HepG2 (cell line): ENCODE measurements around the gene BICDL2.

Experiments used
- ASH2L ChIP-seq: fragments of 300-600, 200-600 bp; sonication (generic); IDR thresholded peaks from 2 replicates; pipeline ENCODE4 v1.7.0; 2017; ENCODE audit warnings: low read depth, mild to moderate bottlenecking, moderate library complexity, mixed read lengths, low read length; ENCODE audit not compliant: insufficient read length
- CEBPB ChIP-seq: IDR thresholded peaks from 2 replicates; pipeline ENCODE4 v1.6.1; 2011; ENCODE audit warnings: low read depth, low read length, improper control_type of control experiment, borderline replicate concordance
- EZH2 ChIP-seq: conservative IDR thresholded peaks from 2 replicates; pipeline ENCODE4 v1.6.1; 2012; ENCODE audit warnings: mild to moderate bottlenecking, low read depth, low read length, moderate library complexity
- JUND ChIP-seq: sonication (generic); formaldehyde crosslinking; IDR thresholded peaks from 2 replicates; pipeline ENCODE4 v1.8.0; 2022; ENCODE audit warnings: mild to moderate bottlenecking, missing genetic modification reagents
- MXI1 ChIP-seq: IDR thresholded peaks from 3 replicates; pipeline ENCODE4 v1.6.1; 2012; ENCODE audit warnings: low read depth, low read length, inconsistent platforms, borderline replicate concordance
- NFIC ChIP-seq: IDR thresholded peaks from 2 replicates; pipeline ENCODE4 v1.6.1; 2012; ENCODE audit warnings: mild to moderate bottlenecking, low read length, inconsistent platforms
- RFXAP ChIP-seq: sonication (generic); formaldehyde crosslinking; IDR thresholded peaks from 2 replicates; pipeline ENCODE4 v1.4.0; 2020; ENCODE audit warnings: missing genetic modification reagents, borderline replicate concordance
- ZFYVE20 ChIP-seq: sonication (generic); formaldehyde crosslinking; IDR thresholded peaks from 2 replicates; pipeline ENCODE4 v1.8.0; 2023; ENCODE audit warnings: low read depth, mild to moderate bottlenecking, moderate library complexity, missing genetic modification reagents, borderline replicate concordance

DNA sequence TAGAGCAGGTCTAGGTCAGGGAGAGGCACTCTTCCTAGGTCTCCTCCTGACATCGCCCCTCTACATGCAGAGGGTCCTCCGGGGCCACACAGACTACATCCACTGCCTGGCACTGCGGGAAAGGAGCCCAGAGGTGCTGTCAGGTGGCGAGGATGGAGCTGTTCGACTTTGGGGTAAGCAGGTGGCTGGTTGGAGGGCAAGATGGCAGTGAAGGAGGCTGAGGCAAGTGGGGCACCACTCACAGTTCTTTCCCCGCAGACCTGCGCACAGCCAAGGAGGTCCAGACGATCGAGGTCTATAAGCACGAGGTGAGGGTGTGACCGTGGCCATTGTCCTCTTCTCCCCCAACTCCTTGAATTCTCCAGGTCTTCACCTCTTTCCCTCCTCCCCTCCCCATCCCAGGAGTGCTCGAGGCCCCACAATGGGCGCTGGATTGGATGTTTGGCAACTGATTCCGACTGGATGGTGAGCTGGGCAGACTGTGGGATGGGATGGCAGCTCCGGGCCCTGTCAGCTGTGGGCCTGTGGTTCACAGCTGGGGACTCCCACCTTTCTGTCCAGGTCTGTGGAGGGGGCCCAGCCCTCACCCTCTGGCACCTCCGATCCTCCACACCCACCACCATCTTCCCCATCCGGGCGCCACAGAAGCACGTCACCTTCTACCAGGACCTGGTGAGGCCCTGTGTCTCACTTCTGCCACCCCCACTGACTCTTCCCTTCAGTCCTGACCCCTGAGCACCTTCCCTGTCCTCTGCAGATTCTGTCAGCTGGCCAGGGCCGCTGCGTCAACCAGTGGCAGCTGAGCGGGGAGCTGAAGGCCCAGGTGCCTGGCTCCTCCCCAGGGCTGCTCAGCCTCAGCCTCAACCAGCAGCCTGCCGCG is 9.9 kb downstream of the BICDL2 start:
- TF ChIP-seq ASH2L (no peak), RFXAP (CRISPR knock-in tag) (no peak), ZFYVE20 (CRISPR knock-in tag) (no peak), JUND (CRISPR knock-in tag) (no peak), NFIC (no peak), MXI1 (no peak), EZH2 (no peak), CEBPB (no peak)
